ENCODE data around the gene ZNF599. TPM values are rescaled to one million over a fixed set of nuclear protein-coding genes. Genes with fewer than 3 reads are reported as not detected.
"Not testable (repeated sequence)": the region's sequence is repeated elsewhere in the genome, so short reads cannot be mapped to it uniquely, and the experiment has no call there.

ZNF599 gene
- total RNA-seq, result 5.4 TPM
- long read RNA-seq, partial matches to known transcripts, result 0 of 6 reads
- long read RNA-seq, other reads (novel, unspliced or antisense), result 2 of 6 reads

GRCh38 chr19:34772697-34773554 lies at the start of gene ZNF599:
TSS of gene ZNF599 (minus strand) at chr19:34773215. CDS start at chr19:34772841, 374 bp downstream.
- intact Hi-C loops (cut with DNase I), result loop anchor here (2.0 kb wide), 3 partner anchors 36 to 154 kb away; partner anchors contain the start of genes SCGB2B2, ZNF30 and ZNF302
- peak; percentile 95 for DNase-seq (ENCODE audit: low spot score)

GRCh38 chr19:34818270-34818669 lies 45.3 kb upstream of the ZNF599 start:
- no peak for DNase-seq (ENCODE audit: low spot score)
- intact Hi-C loops (cut with DNase I), result no loop called here

GRCh38 chr19:34816708-34817107 lies 43.7 kb upstream of the ZNF599 start:
- no peak for DNase-seq (ENCODE audit: low spot score)
- intact Hi-C loops (cut with DNase I), result no loop called here

- DNase-seq (ENCODE audit: low spot score), result no peak
- intact Hi-C loops (cut with DNase I), result no loop called here
These were observed 35.6 kb upstream of the ZNF599 start for GRCh38 chr19:34808566-34808965.

GRCh38 chr19:34806976-34807860 lies 34.2 kb upstream of the ZNF599 start:
- intact Hi-C loops (cut with DNase I), result no loop called here
- no peak for DNase-seq (ENCODE audit: low spot score)

GRCh38 chr19:34804115-34804514 lies 31.1 kb upstream of the ZNF599 start:
- DNase-seq (ENCODE audit: low spot score), result no peak
- intact Hi-C loops (cut with DNase I), result no loop called here

GRCh38 chr19:34796953-34797352 lies 23.9 kb upstream of the ZNF599 start:
- DNase-seq (ENCODE audit: low spot score); intact Hi-C loops (cut with DNase I): not testable (repeated sequence)

- intact Hi-C loops (cut with DNase I), result no loop called here
- no peak for DNase-seq (ENCODE audit: low spot score)
These were observed 21.3 kb upstream of the ZNF599 start for GRCh38 chr19:34794066-34794960.

- no peak for DNase-seq (ENCODE audit: low spot score)
- intact Hi-C loops (cut with DNase I), result no loop called here
These were observed 20.6 kb upstream of the ZNF599 start for GRCh38 chr19:34793565-34793964.

GRCh38 chr19:34788074-34788473 lies 15.1 kb upstream of the ZNF599 start:
- intact Hi-C loops (cut with DNase I), result no loop called here
- no peak for DNase-seq (ENCODE audit: low spot score)

GRCh38 chr19:34787059-34787824 lies 14.2 kb upstream of the ZNF599 start:
- no peak for DNase-seq (ENCODE audit: low spot score)
- intact Hi-C loops (cut with DNase I), result no loop called here

GRCh38 chr19:34786236-34786635 lies 13.2 kb upstream of the ZNF599 start:
- intact Hi-C loops (cut with DNase I), result no loop called here
- DNase-seq (ENCODE audit: low spot score), result no peak

- DNase-seq (ENCODE audit: low spot score), result no peak
- intact Hi-C loops (cut with DNase I), result no loop called here
These were observed 6.6 kb upstream of the ZNF599 start for GRCh38 chr19:34779652-34780051.

- DNase-seq (ENCODE audit: low spot score), result no peak
- intact Hi-C loops (cut with DNase I), result no loop called here
These were observed 5.3 kb upstream of the ZNF599 start for GRCh38 chr19:34778342-34778741.

GRCh38 chr19:34774857-34775256 lies 1.8 kb upstream of the ZNF599 start:
- DNase-seq (ENCODE audit: low spot score), result no peak
- intact Hi-C loops (cut with DNase I), result no loop called here

GRCh38 chr19:34773555-34773864 lies 495 bp upstream of the ZNF599 start:
- intact Hi-C loops (cut with DNase I), result loop anchor here (2.0 kb wide), 3 partner anchors 37 to 153 kb away; partner anchors contain the start of genes SCGB2B2, ZNF30 and ZNF302
- DNase-seq (ENCODE audit: low spot score), result no peak

GRCh38 chr19:34767951-34768350 lies 5.1 kb downstream of the ZNF599 start:
- no peak for DNase-seq (ENCODE audit: low spot score)
- intact Hi-C loops (cut with DNase I), result no loop called here

GRCh38 chr19:34766386-34766785 lies 6.6 kb downstream of the ZNF599 start:
- intact Hi-C loops (cut with DNase I), result no loop called here
- DNase-seq (ENCODE audit: low spot score), result no peak
